H9 (cell line): Measurements from ENCODE around the gene SRGAP3. TPM values are rescaled to one million over a fixed set of nuclear protein-coding genes. Genes with fewer than 3 reads are reported as not detected.

Experiments used
- DNase-seq: peaks from one replicate; pipeline ENCODE4 v3.0.0-alpha.2; 2017
- H2AFZ ChIP-seq: one replicate; pipeline ENCODE4 v1.6.1; 2013; ENCODE audit warnings: mild to moderate bottlenecking, low read length, control low read depth, moderate library complexity
- H2AK5ac ChIP-seq: 2 replicates; pipeline ENCODE4 v1.6.1; 2013; ENCODE audit warnings: low read length, control low read depth, mixed read lengths; ENCODE audit not compliant: insufficient read length
- H2BK120ac ChIP-seq: one replicate; pipeline ENCODE4 v1.6.1; 2013; ENCODE audit warnings: low read depth, mild to moderate bottlenecking, low read length, control low read depth, inconsistent platforms; ENCODE audit not compliant: poor library complexity, severe bottlenecking
- H2BK12ac ChIP-seq: 2 replicates; pipeline ENCODE4 v1.6.1; 2013; ENCODE audit warnings: low read length, control low read depth, mixed read lengths, low read depth; ENCODE audit not compliant: insufficient read length
- H2BK15ac ChIP-seq: 2 replicates; pipeline ENCODE4 v1.6.1; 2013; ENCODE audit warnings: low read depth, low read length, control low read depth
- H2BK20ac ChIP-seq: one replicate; pipeline ENCODE4 v1.6.1; 2013; ENCODE audit warnings: low read depth, mild to moderate bottlenecking, low read length, control low read depth, inconsistent platforms; ENCODE audit not compliant: poor library complexity, severe bottlenecking
- H2BK5ac ChIP-seq: 2 replicates; pipeline ENCODE4 v1.6.1; 2013; ENCODE audit warnings: low read length, control low read depth, mixed read lengths; ENCODE audit not compliant: insufficient read length
- H3K14ac ChIP-seq: 2 replicates; pipeline ENCODE4 v1.6.1; 2013; ENCODE audit warnings: low read length, control low read depth; ENCODE audit not compliant: insufficient read depth
- H3K18ac ChIP-seq: 2 replicates; pipeline ENCODE4 v1.6.1; 2013; ENCODE audit warnings: low read depth, mild to moderate bottlenecking, mixed read lengths, low read length, control low read depth; ENCODE audit not compliant: insufficient read length
- H3K23ac ChIP-seq: 2 replicates; pipeline ENCODE4 v1.6.1; 2013; ENCODE audit warnings: low read length, control low read depth, mixed read lengths, low read depth; ENCODE audit not compliant: insufficient read length
- H3K23me2 ChIP-seq: 2 replicates; pipeline ENCODE4 v1.6.1; 2013; ENCODE audit warnings: low read depth, mild to moderate bottlenecking, mixed read lengths, low read length, control low read depth; ENCODE audit not compliant: insufficient read length, poor library complexity, severe bottlenecking
- H3K27ac ChIP-seq: 2 replicates; pipeline ENCODE4 v1.5.1; 2013; ENCODE audit warnings: low read length, control low read depth, mixed read lengths, low read depth; ENCODE audit not compliant: insufficient read length
- H3K27me3 ChIP-seq: 2 replicates; pipeline ENCODE4 v1.6.1; 2013; ENCODE audit warnings: low read length, control low read depth, inconsistent platforms; ENCODE audit not compliant: insufficient read depth
- H3K4ac ChIP-seq: 2 replicates; pipeline ENCODE4 v1.6.1; 2013; ENCODE audit warnings: low read depth, mild to moderate bottlenecking, control low read depth, inconsistent platforms, low read length, moderate library complexity
- H3K4me1 ChIP-seq: 2 replicates; pipeline ENCODE4 v1.6.1; 2013; ENCODE audit warnings: low read length, control low read depth, inconsistent platforms; ENCODE audit not compliant: insufficient read depth
- H3K4me2 ChIP-seq: 2 replicates; pipeline ENCODE4 v1.6.1; 2013; ENCODE audit warnings: low read length, control low read depth, mixed read lengths; ENCODE audit not compliant: insufficient read length, insufficient read depth
- H3K56ac ChIP-seq: 2 replicates; pipeline ENCODE4 v1.6.1; 2013; ENCODE audit warnings: low read depth, mild to moderate bottlenecking, mixed read lengths, low read length, control low read depth; ENCODE audit not compliant: insufficient read length
- H3K79me1 ChIP-seq: 2 replicates; pipeline ENCODE4 v1.6.1; 2013; ENCODE audit warnings: low read depth, mild to moderate bottlenecking, moderate library complexity, low read length, control low read depth, inconsistent platforms; ENCODE audit not compliant: insufficient read depth, poor library complexity, severe bottlenecking
- H3K79me2 ChIP-seq: 2 replicates; pipeline ENCODE4 v1.6.1; 2013; ENCODE audit warnings: low read length, control low read depth, inconsistent platforms; ENCODE audit not compliant: insufficient read depth
- H3K9ac ChIP-seq: 2 replicates; pipeline ENCODE4 v1.6.1; 2013; ENCODE audit warnings: low read length, control low read depth, mixed read lengths; ENCODE audit not compliant: insufficient read length; ENCODE audit errors: extremely low read depth
- H3K9me3 ChIP-seq: one replicate; pipeline ENCODE4 v1.6.1; 2013; ENCODE audit warnings: low read depth, low read length, inconsistent platforms; ENCODE audit not compliant: control insufficient read depth
- H3T11ph ChIP-seq: one replicate; pipeline ENCODE4 v1.6.1; 2013; ENCODE audit warnings: mild to moderate bottlenecking, low read length, control low read depth, inconsistent platforms
- H4K20me1 ChIP-seq: one replicate; pipeline ENCODE4 v1.6.1; 2013; ENCODE audit not compliant: control insufficient read depth, insufficient read length, insufficient read depth
- H4K5ac ChIP-seq: 2 replicates; pipeline ENCODE4 v1.6.1; 2013; ENCODE audit warnings: low read depth, mild to moderate bottlenecking, mixed read lengths, low read length, control low read depth; ENCODE audit not compliant: insufficient read length
- H4K8ac ChIP-seq: replicated peaks from 2 replicates; pipeline ENCODE4 v1.6.1; 2013; ENCODE audit warnings: low read length, control low read depth, mixed read lengths, low read depth; ENCODE audit not compliant: insufficient read length
- H4K91ac ChIP-seq: 2 replicates; pipeline ENCODE4 v1.6.1; 2013; ENCODE audit warnings: low read depth, mild to moderate bottlenecking, moderate library complexity, mixed read lengths, low read length, control low read depth; ENCODE audit not compliant: insufficient read length
- H3K27ac Mint-ChIP-seq, 3 experiments: 2 replicates in 2 of 3; 3 replicates in 1 of 3; pipeline ENCODE4 v1.8.0; 2020 to 2021; ENCODE audit warnings: mixed read lengths in 3 of 3, mild to moderate bottlenecking in 1 of 3, moderate library complexity in 1 of 3
- H3K27me3 Mint-ChIP-seq: 2 replicates; pipeline ENCODE4 v1.8.0; 2021; ENCODE audit warnings: low read depth, mild to moderate bottlenecking, moderate library complexity, mixed read lengths
- H3K36me3 Mint-ChIP-seq, 3 experiments: 2 replicates in 2 of 3; 3 replicates in 1 of 3; pipeline ENCODE4 v1.8.0; 2020 to 2021; ENCODE audit warnings: low read depth in 3 of 3, mixed read lengths in 3 of 3; ENCODE audit not compliant: insufficient read depth in 1 of 3
- H3K4me1 Mint-ChIP-seq, 2 experiments: 2 replicates each; pipeline ENCODE4 v1.8.0; 2020; ENCODE audit warnings: mixed read lengths in 2 of 2
- H3K4me3 Mint-ChIP-seq, 2 experiments: 2 replicates in 1 of 2; 3 replicates in 1 of 2; pipeline ENCODE4 v1.8.0; 2020 to 2021; ENCODE audit warnings: mild to moderate bottlenecking in 2 of 2, mixed read lengths in 2 of 2, moderate library complexity in 1 of 2
- H3K9me3 Mint-ChIP-seq, 2 experiments: 2 replicates in 1 of 2; 3 replicates in 1 of 2; pipeline ENCODE4 v1.8.0; 2020; ENCODE audit warnings: mild to moderate bottlenecking in 2 of 2, mixed read lengths in 2 of 2, moderate library complexity in 1 of 2
- CTCF ChIP-seq: fragments of 200-600 bp; sonication (generic); conservative IDR thresholded peaks from 3 replicates; pipeline ENCODE4 v1.8.0; 2021; ENCODE audit warnings: antibody characterized with exemption, mild to moderate bottlenecking
- WGBS: extraction: QIAGEN DNeasy Blood & Tissue Kit; methylation state at CpG from one replicate; pipeline ENCODE4 v1.1.7; 2013; ENCODE audit warnings: missing lambda C conversion rate, low lambda C conversion rate, mixed read lengths; ENCODE audit not compliant: insufficient read length; ENCODE audit errors: extremely low coverage; 5-methylcytosine and 5-hydroxymethylcytosine counted together
- total RNA-seq: library from RNA; stranded (reverse); gene quantifications from 2 replicates; pipeline ENCODE4 v1.2.1, GENCODE V29; 2021

SRGAP3 gene
- total RNA-seq, 1 experiment from 2014 or later, result 3.4 TPM

- Histone ChIP-seq H3K4me1 (peaks cover 4% of the 10 kb centered on the region; the same call in 1 of the 2 replicates), H3K4ac (no peak overlapping the region)
- peaks cover 32 to 42% of the 10 kb centered on the region in 2 experiments for H3K4me1 Mint-ChIP-seq
Measured at GRCh38 chr3:9188583-9188982, 60.9 kb downstream of the SRGAP3 start.

More at GRCh38 chr3:9188583-9188982, 60.9 kb downstream of the SRGAP3 start:
- H3K36me3 Mint-ChIP-seq, result no peaks in the 10 kb centered on the region
- Histone ChIP-seq H3K23ac (no peak overlapping the region), H4K20me1 (no peaks in the 10 kb centered on the region), H4K91ac (no peak overlapping the region), H3K18ac (no peak overlapping the region), H3K79me2 (no peaks in the 10 kb centered on the region), H3K79me1 (no peaks in the 10 kb centered on the region), H4K5ac (no peak overlapping the region), H3K4me2 (no peak overlapping the region), H3K27me3 (no peaks in the 10 kb centered on the region), H4K8ac (no peak overlapping the region), H2BK20ac (no peak overlapping the region), H2AFZ (no peak overlapping the region), H2AK5ac (no peak overlapping the region), H3K14ac (no peak overlapping the region), H3T11ph (no peak overlapping the region), H2BK120ac (no peak overlapping the region), H3K23me2 (no peaks in the 10 kb centered on the region), H2BK12ac (no peak overlapping the region), H2BK5ac (no peak overlapping the region), H3K56ac (no peak overlapping the region), H3K27ac (no peak overlapping the region), H3K9me3 (no peaks in the 10 kb centered on the region), H2BK15ac (no peak overlapping the region), H3K9ac (no peak overlapping the region)
- H3K9me3 Mint-ChIP-seq, result no peaks in the 10 kb centered on the region
- no peak overlapping the region for H3K4me3 Mint-ChIP-seq
- DNase-seq, result no peak
- TF ChIP-seq CTCF, result no peak
- H3K27me3 Mint-ChIP-seq, result peaks cover 1% of the 10 kb centered on the region; the same call in 1 of the 2 replicates
- no peak overlapping the region for H3K27ac Mint-ChIP-seq
- no CpG with 5 or more reads among the region's 1 CpG for WGBS
